ENCODE results near the gene NUDT1.

GRCh38 chr7:2249744-2250323 is 7.8 kb downstream of the NUDT1 start:
- no peak for TF ChIP-seq CTCF (IDR thresholded peaks at IDR 0.05; ENCODE audit: insufficient read depth, low read length, poor library complexity, severe bottlenecking)
- TF ChIP-seq EZH2phosphoT487 (conservative IDR thresholded peaks at IDR 0.05; ENCODE audit: low read length): no peak

Data from SU-DHL-6 (cell line).